Right lobe of liver (tissue), 6 donors: ENCODE measurements around the gene DMPK. TPM values are rescaled to one million over a fixed set of nuclear protein-coding genes. Genes with fewer than 3 reads are reported as not detected.

Source experiments
- ATAC-seq, 4 donors: fragments of 200-7000 bp; cut with Tn5 transposase; one replicate each; pipeline ENCODE4 v1.9.1; 2020; ENCODE audit warnings: mild to moderate bottlenecking in 4 of 4, moderate library complexity in 4 of 4
- DNase-seq, 3 donors: peaks; one replicate each; pipeline ENCODE4 v3.0.0-alpha.2; 2020
- H3K27ac ChIP-seq, 3 donors: fragments of 200-600 bp; one replicate each; pipeline ENCODE4 v1.8.0; 2022
- H3K27me3 ChIP-seq, 2 donors: fragments of 200-600 bp; one replicate each; pipeline ENCODE4 v1.8.0; 2022
- H3K36me3 ChIP-seq, 4 donors: fragments of 200-600 bp; sonication (generic) in 1 of 4; one replicate each; pipeline versions ENCODE4 v1.5.1 to v1.8.0; 2017 to 2022; ENCODE audit warnings: control low read depth in 1 of 4
- H3K4me1 ChIP-seq, 4 donors: fragments of 200-600 bp; sonication (generic) in 1 of 4; one replicate each; pipeline versions ENCODE4 v1.5.1 to v1.8.0; 2017 to 2022; ENCODE audit warnings: control low read depth in 1 of 4
- H3K4me3 ChIP-seq, 3 donors: fragments of 200-600 bp; one replicate each; pipeline ENCODE4 v1.8.0; 2022
- H3K9me3 ChIP-seq, 4 donors: fragments of 200-600 bp; sonication (generic) in 1 of 4; one replicate each; pipeline versions ENCODE4 v1.5.1 to v1.8.0; 2017 to 2022; ENCODE audit warnings: control low read depth in 1 of 4
- CTCF ChIP-seq, 4 donors: fragments of 200-600 bp in 3 of 4; fragments of 450-650 bp in 1 of 4; IDR thresholded peaks; one replicate each; pipeline versions ENCODE4 v1.5.1 to v1.8.0; 2016 to 2022; ENCODE audit warnings: antibody characterized with exemption in 4 of 4, mild to moderate bottlenecking in 2 of 4
- POLR2A ChIP-seq: fragments of 450-650 bp; IDR thresholded peaks from one replicate; pipeline ENCODE4 v1.6.1; 2017; ENCODE audit warnings: antibody characterized with exemption, mild to moderate bottlenecking
- WGBS: methylation state at CpG from one replicate; pipeline ENCODE4 v1.1.6; 2018; ENCODE audit warnings: low coverage, low lambda C conversion rate; ENCODE audit not compliant: insufficient coverage; ENCODE audit errors: missing lambda C conversion rate; 5-methylcytosine and 5-hydroxymethylcytosine counted together
- intact Hi-C, 2 donors: fragments of 100-400 bp; cut with DNase I; formaldehyde crosslinking; loops; one replicate each; pipeline versions ENCODE4 v1.11.2 to v1.14.1; 2022
- total RNA-seq, 6 experiments: library from RNA; depleted of rRNA in 2 of 6; stranded (reverse); fragments of >200 nt in 2 of 6; fragmentation: NEBNext Ultra II Directional in 3 of 6; extraction: Animal tissue kit (Norgen Biotek cat#: 25700) in 3 of 6; gene quantifications; one replicate each; pipeline versions ENCODE4 v1.1.0 to v1.2.4, GENCODE V29; 2016 to 2023
- donor health status: DM: no; HTN: yes; CAD: no.
- donor health status: DM: no; HTN: no; CAD: no.
- donor health status: DM: no; HTN: no; CAD: no.
- donor health status: DM: no; HTN: yes; CAD: no.
- donor health status: DM: no; HTN: yes; CAD: no.

DMPK gene
- total RNA-seq, 6 experiments from 2014 or later: 4.3 to 14.9 (median 8.7) TPM

GRCh38 chr19:45767410-45767880 lies 14.8 kb downstream of the DMPK start:
- Histone ChIP-seq H3K27me3 (no peaks in the 10 kb centered on the region), H3K4me3 (peak overlapping the region; percentile 76 to 91 (median 80)), H3K27ac (peak overlapping the region; percentile 86 to 97 (median 92)), H3K9me3 (no peaks in the 10 kb centered on the region), H3K4me1 (peaks cover 0 to 20% (median 7%) of the 10 kb centered on the region in 4 donors), H3K36me3 (no peaks in the 10 kb centered on the region)
- peak in 2 of 4 donors; percentile 0 to 1 for ATAC-seq
- DNase-seq: peak; percentile 75 to 79 (median 78)
- TF ChIP-seq POLR2A (peak; percentile 56), CTCF (IDR thresholded peaks at IDR 0.05) (no peak)
- intact Hi-C loops: no loop called here
- 29% methylated on average over 24 of the region's 31 CpGs for WGBS

- intact Hi-C loops: no loop called here
- Histone ChIP-seq H3K9me3 (no peaks in the 10 kb centered on the region), H3K27me3 (no peaks in the 10 kb centered on the region), H3K4me1 (peaks cover 0 to 17% (median 5%) of the 10 kb centered on the region in 4 donors), H3K27ac (peak overlapping the region; percentile 86 to 97 (median 92)), H3K4me3 (peak overlapping the region; percentile 76 to 91 (median 80)), H3K36me3 (no peaks in the 10 kb centered on the region)
- WGBS: 28% methylated on average over 3 of the region's 24 CpGs
- no peak for ATAC-seq
- DNase-seq: no peak
- TF ChIP-seq CTCF (IDR thresholded peaks at IDR 0.05): no peak
- no peak for TF ChIP-seq POLR2A
Measured at GRCh38 chr19:45766869-45767346, 15.4 kb downstream of the DMPK start.

- H3K4me3 ChIP-seq: peak overlapping the region in 2 of 3 donors; percentile 80 to 91
- ATAC-seq: no peak
- intact Hi-C loops: no loop called here
- peaks cover 0 to 12% (median 3%) of the 10 kb centered on the region in 4 donors for H3K4me1 ChIP-seq
- DNase-seq: no peak
- no CpG with 5 or more reads among the region's 17 CpGs for WGBS
- H3K36me3 ChIP-seq: no peaks in the 10 kb centered on the region
- TF ChIP-seq POLR2A (no peak), CTCF (IDR thresholded peaks at IDR 0.05) (no peak)
- H3K27ac ChIP-seq: peak overlapping the region; percentile 86 to 97 (median 92)
- no peaks in the 10 kb centered on the region for H3K27me3 ChIP-seq
- no peaks in the 10 kb centered on the region for H3K9me3 ChIP-seq
Measured at GRCh38 chr19:45766296-45766868, 15.9 kb downstream of the DMPK start.

GRCh38 chr19:45765702-45766295 lies 16.5 kb downstream of the DMPK start:
- WGBS: 79% methylated on average over 13 of the region's 23 CpGs
- DNase-seq (peak in 1 of 3 donors; percentile 57), ATAC-seq (no peak)
- intact Hi-C loops: no loop called here
- TF ChIP-seq POLR2A: no peak
- no peak for TF ChIP-seq CTCF (IDR thresholded peaks at IDR 0.05)
- H3K27ac ChIP-seq: no peak overlapping the region
- peaks cover 0 to 9% (median 0%) of the 10 kb centered on the region in 4 donors for H3K4me1 ChIP-seq
- H3K9me3 ChIP-seq: no peaks in the 10 kb centered on the region
- H3K36me3 ChIP-seq: no peaks in the 10 kb centered on the region
- H3K4me3 ChIP-seq: no peak overlapping the region
- H3K27me3 ChIP-seq: no peaks in the 10 kb centered on the region
